Stimulated activated CD4-positive, alpha-beta T cell treated with anti-CD3 and anti-CD28 coated beads, Interleukin-1b, Interleukin-23, amount 100 ng/mL, for 4 hours (primary cell): ENCODE data around the gene MZF1.
"Not testable (repeated sequence)": the region's sequence is repeated elsewhere in the genome, so short reads cannot be mapped to it uniquely, and the experiment has no call there.

ENCODE experiments used
- DNase-seq, 2 donors: peaks; one replicate each; pipeline ENCODE4 v3.0.0-alpha.2; 2020; ENCODE audit warnings: low read depth in 2 of 2

Gene MZF1

GRCh38 chr19:58572818-58573657 is at the start of gene MZF1:
TSS of gene MZF1 (minus strand) at chr19:58573335. CDS start at chr19:58571389, 1,946 bp downstream.
- peak; percentile 98 to 99 for DNase-seq

GRCh38 chr19:58607213-58607612 is 34.1 kb upstream of the MZF1 start:
- DNase-seq, result not testable (repeated sequence)

- not testable (repeated sequence) for DNase-seq
Observed at GRCh38 chr19:58606251-58606896, 33.2 kb upstream of the MZF1 start.

- DNase-seq, result no peak
Observed at GRCh38 chr19:58586133-58586765, 13.1 kb upstream of the MZF1 start.

- no peak for DNase-seq
Observed at GRCh38 chr19:58585442-58586132, 12.5 kb upstream of the MZF1 start.

- no peak for DNase-seq
Observed at GRCh38 chr19:58584498-58585441, 11.6 kb upstream of the MZF1 start.

- no peak for DNase-seq
Observed at GRCh38 chr19:58582985-58583384, 9.8 kb upstream of the MZF1 start.

GRCh38 chr19:58581227-58582141 is 8.3 kb upstream of the MZF1 start:
- peak; percentile 84 to 91 for DNase-seq

- DNase-seq, result no peak
Observed at GRCh38 chr19:58579473-58580142, 6.5 kb upstream of the MZF1 start.

GRCh38 chr19:58578012-58578925 is 5.1 kb upstream of the MZF1 start:
- no peak for DNase-seq

- DNase-seq, result not testable (repeated sequence)
Observed at GRCh38 chr19:58577581-58577980, 4.4 kb upstream of the MZF1 start.

- peak in 1 of 2 donors; percentile 71 for DNase-seq
Observed at GRCh38 chr19:58575183-58576041, 2.3 kb upstream of the MZF1 start.

GRCh38 chr19:58573658-58574164 is 576 bp upstream of the MZF1 start:
- no peak for DNase-seq

- DNase-seq, result no peak
Observed at GRCh38 chr19:58572026-58572817, 913 bp downstream of the MZF1 start.

GRCh38 chr19:58571575-58571947 is 1.6 kb downstream of the MZF1 start:
- no peak for DNase-seq
